ENCODE data around the gene PLP1. TPM values are rescaled to one million over a fixed set of nuclear protein-coding genes. Genes with fewer than 3 reads are reported as not detected.
A peak's percentile ranks its signal among the peaks of the same experiment; 100 is the strongest.

Gene PLP1
- total RNA-seq, 1 donor, result under 0.01 TPM

GRCh38 chrX:103734125-103734760 is 42.4 kb upstream of the PLP1 start:
- H3K4me3 ChIP-seq (ENCODE audit: low read depth, low read length), result no peak overlapping the region
- peak; percentile 28 for DNase-seq (ENCODE audit: low read depth)
- no peak for TF ChIP-seq CTCF (IDR thresholded peaks at IDR 0.05; ENCODE audit: insufficient read depth, low read depth, low read length)

GRCh38 chrX:103737696-103738095 is 38.9 kb upstream of the PLP1 start:
- TF ChIP-seq CTCF (IDR thresholded peaks at IDR 0.05; ENCODE audit: insufficient read depth, low read depth, low read length), result no peak
- H3K4me3 ChIP-seq (ENCODE audit: low read depth, low read length), result no peak overlapping the region
- DNase-seq (ENCODE audit: low read depth), result no peak

GRCh38 chrX:103739421-103739820 is 37.2 kb upstream of the PLP1 start:
- DNase-seq (ENCODE audit: low read depth), result no peak
- H3K4me3 ChIP-seq (ENCODE audit: low read depth, low read length), result no peak overlapping the region
- TF ChIP-seq CTCF (IDR thresholded peaks at IDR 0.05; ENCODE audit: insufficient read depth, low read depth, low read length), result no peak

- no peak for DNase-seq (ENCODE audit: low read depth)
- H3K4me3 ChIP-seq (ENCODE audit: low read depth, low read length), result no peak overlapping the region
- TF ChIP-seq CTCF (IDR thresholded peaks at IDR 0.05; ENCODE audit: insufficient read depth, low read depth, low read length), result no peak
These were observed 34.8 kb upstream of the PLP1 start for GRCh38 chrX:103741879-103742278.

GRCh38 chrX:103742339-103742738 is 34.3 kb upstream of the PLP1 start:
- no peak for DNase-seq (ENCODE audit: low read depth)
- no peak for TF ChIP-seq CTCF (IDR thresholded peaks at IDR 0.05; ENCODE audit: insufficient read depth, low read depth, low read length)
- no peak overlapping the region for H3K4me3 ChIP-seq (ENCODE audit: low read depth, low read length)

- TF ChIP-seq CTCF (IDR thresholded peaks at IDR 0.05; ENCODE audit: insufficient read depth, low read depth, low read length), result no peak
- no peak for DNase-seq (ENCODE audit: low read depth)
- H3K4me3 ChIP-seq (ENCODE audit: low read depth, low read length), result no peak overlapping the region
These were observed 29.5 kb upstream of the PLP1 start for GRCh38 chrX:103747163-103747562.

- no peak overlapping the region for H3K4me3 ChIP-seq (ENCODE audit: low read depth, low read length)
- no peak for TF ChIP-seq CTCF (IDR thresholded peaks at IDR 0.05; ENCODE audit: insufficient read depth, low read depth, low read length)
These were observed 22.2 kb upstream of the PLP1 start for GRCh38 chrX:103754401-103754800.

More at GRCh38 chrX:103754401-103754800, 22.2 kb upstream of the PLP1 start:
- no peak for DNase-seq (ENCODE audit: low read depth)
